SU-DHL-6 (cell line): ENCODE results near the gene DLL1.

ENCODE experiments used
- H2AFZ ChIP-seq: fragments of 200-600 bp; sonication (generic); 2 replicates; pipeline ENCODE4 v1.6.1; 2014; ENCODE audit warnings: low read depth, mild to moderate bottlenecking, moderate library complexity, mixed read lengths, antibody characterized with exemption, low read length; ENCODE audit not compliant: severe bottlenecking
- H3F3A ChIP-seq: fragments of 200-600 bp; shearing (Covaris generic); 2 replicates; pipeline ENCODE4 v1.6.0; 2016; ENCODE audit warnings: antibody characterized with exemption, mild to moderate bottlenecking; ENCODE audit not compliant: insufficient read depth
- H3K27ac ChIP-seq: fragments of 200-600 bp; sonication (generic); 2 replicates; pipeline ENCODE4 v1.5.1; 2016; ENCODE audit warnings: low read depth, mild to moderate bottlenecking, low read length, moderate library complexity, mixed read lengths
- H3K27me3 ChIP-seq: fragments of 200-600 bp; sonication (generic), shearing (Covaris generic); 2 replicates; pipeline ENCODE4 v1.6.0; 2014; ENCODE audit warnings: mild to moderate bottlenecking, low read length
- H3K36me3 ChIP-seq: fragments of 200-600 bp; sonication (generic); 2 replicates; pipeline ENCODE4 v1.6.1; 2014; ENCODE audit warnings: mild to moderate bottlenecking, low read length, mixed read lengths
- H3K4me2 ChIP-seq: fragments of 300-600, 200-600 bp; shearing (Covaris generic), sonication (generic); 2 replicates; pipeline ENCODE4 v1.6.0; 2014; ENCODE audit warnings: low read length, low read depth, mild to moderate bottlenecking; ENCODE audit not compliant: poor library complexity, severe bottlenecking
- H3K4me3 ChIP-seq: fragments of 200-600 bp; sonication (generic); 2 replicates; pipeline ENCODE4 v1.5.1; 2014; ENCODE audit warnings: antibody characterized with exemption, low read length, mild to moderate bottlenecking, mixed read lengths; ENCODE audit not compliant: insufficient read depth, poor library complexity, severe bottlenecking
- H3K79me2 ChIP-seq: fragments of 200-600 bp; sonication (generic); 2 replicates; pipeline ENCODE4 v1.6.1; 2014; ENCODE audit warnings: mild to moderate bottlenecking, low read length, moderate library complexity; ENCODE audit not compliant: insufficient read depth
- H3K9ac ChIP-seq: fragments of 200-600 bp; sonication (generic); 2 replicates; pipeline ENCODE4 v1.7.0; 2014; ENCODE audit warnings: mild to moderate bottlenecking, low read length
- H3K9me2 ChIP-seq: fragments of 200-600 bp; sonication (generic); replicated peaks from 2 replicates; pipeline ENCODE4 v1.6.1; 2014; ENCODE audit warnings: low read length; ENCODE audit not compliant: insufficient read depth
- H3K9me3 ChIP-seq: fragments of 200-600 bp; sonication (generic); 2 replicates; pipeline ENCODE4 v1.6.1; 2014; ENCODE audit warnings: low read length, mixed read lengths; ENCODE audit not compliant: insufficient read depth
- H4K20me1 ChIP-seq: fragments of 200-600 bp; sonication (generic); 2 replicates; pipeline ENCODE4 v1.6.1; 2014; ENCODE audit warnings: low read depth, mild to moderate bottlenecking, antibody characterized with exemption, low read length, moderate library complexity, mixed read lengths
- EZH2phosphoT487 ChIP-seq: fragments of 200-600 bp; sonication (generic), shearing (Covaris generic); conservative IDR thresholded peaks from 2 replicates; pipeline ENCODE4 v1.6.1; 2018; ENCODE audit warnings: mild to moderate bottlenecking, antibody characterized with exemption, low read length, moderate library complexity, mixed read lengths
- TF ChIP-seq, protein P1 (sequence below): fragments of 200-600 bp; sonication (generic); IDR thresholded peaks from one replicate; pipeline ENCODE4 v1.5.1; 2017; ENCODE audit warnings: antibody characterized with exemption, mild to moderate bottlenecking, low read length, moderate library complexity; ENCODE audit not compliant: insufficient read depth, poor library complexity, severe bottlenecking

Gene DLL1

DNA sequence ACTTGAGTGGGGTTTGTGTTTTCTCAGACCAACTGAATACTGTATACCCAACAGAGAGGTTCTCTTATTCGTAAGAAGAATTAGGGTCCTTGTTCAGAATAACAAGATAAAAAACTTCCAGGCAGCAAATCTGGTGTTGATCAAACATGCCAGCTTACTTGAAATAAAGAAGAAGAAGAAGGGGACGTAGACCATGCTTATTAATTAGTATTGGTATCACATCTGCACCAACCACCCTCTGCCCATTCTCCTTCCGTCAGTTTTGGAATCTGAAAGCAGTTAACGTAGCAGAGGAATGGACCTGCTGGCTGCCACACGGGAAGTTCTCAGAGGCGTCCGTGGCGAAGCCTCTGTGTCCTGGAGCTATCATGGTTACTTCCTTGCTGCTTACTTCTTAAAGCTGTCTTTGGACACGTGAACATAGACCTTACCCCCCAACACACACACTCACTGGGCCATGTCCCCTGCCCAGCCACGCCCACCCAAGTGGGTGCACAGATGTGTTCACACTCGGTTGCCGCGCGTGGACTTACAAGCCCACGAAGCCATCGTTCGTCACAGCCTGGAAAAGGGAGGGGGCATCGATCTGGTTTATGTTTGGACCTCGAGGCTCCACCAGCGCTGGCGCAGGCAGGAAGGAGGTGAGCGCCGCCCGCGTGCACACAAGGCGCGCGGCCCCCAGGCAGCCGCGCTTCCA is 4.1 kb upstream of the DLL1 start:
- Histone ChIP-seq H3K4me2 (no peak overlapping the region), H3K79me2 (no peaks in the 10 kb centered on the region), H3K27ac (no peak overlapping the region), H4K20me1 (no peaks in the 10 kb centered on the region), H3K9me2 (no peaks in the 10 kb centered on the region), H3K9ac (no peak overlapping the region), H3F3A (no peaks in the 10 kb centered on the region), H3K27me3 (no peaks in the 10 kb centered on the region), H3K9me3 (no peaks in the 10 kb centered on the region), H3K4me3 (no peak overlapping the region), H3K36me3 (no peaks in the 10 kb centered on the region), H2AFZ (no peak overlapping the region)
- TF ChIP-seq EZH2phosphoT487: no peak
- TF ChIP-seq, protein P1, sequence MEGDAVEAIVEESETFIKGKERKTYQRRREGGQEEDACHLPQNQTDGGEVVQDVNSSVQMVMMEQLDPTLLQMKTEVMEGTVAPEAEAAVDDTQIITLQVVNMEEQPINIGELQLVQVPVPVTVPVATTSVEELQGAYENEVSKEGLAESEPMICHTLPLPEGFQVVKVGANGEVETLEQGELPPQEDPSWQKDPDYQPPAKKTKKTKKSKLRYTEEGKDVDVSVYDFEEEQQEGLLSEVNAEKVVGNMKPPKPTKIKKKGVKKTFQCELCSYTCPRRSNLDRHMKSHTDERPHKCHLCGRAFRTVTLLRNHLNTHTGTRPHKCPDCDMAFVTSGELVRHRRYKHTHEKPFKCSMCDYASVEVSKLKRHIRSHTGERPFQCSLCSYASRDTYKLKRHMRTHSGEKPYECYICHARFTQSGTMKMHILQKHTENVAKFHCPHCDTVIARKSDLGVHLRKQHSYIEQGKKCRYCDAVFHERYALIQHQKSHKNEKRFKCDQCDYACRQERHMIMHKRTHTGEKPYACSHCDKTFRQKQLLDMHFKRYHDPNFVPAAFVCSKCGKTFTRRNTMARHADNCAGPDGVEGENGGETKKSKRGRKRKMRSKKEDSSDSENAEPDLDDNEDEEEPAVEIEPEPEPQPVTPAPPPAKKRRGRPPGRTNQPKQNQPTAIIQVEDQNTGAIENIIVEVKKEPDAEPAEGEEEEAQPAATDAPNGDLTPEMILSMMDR: no peak

DNA sequence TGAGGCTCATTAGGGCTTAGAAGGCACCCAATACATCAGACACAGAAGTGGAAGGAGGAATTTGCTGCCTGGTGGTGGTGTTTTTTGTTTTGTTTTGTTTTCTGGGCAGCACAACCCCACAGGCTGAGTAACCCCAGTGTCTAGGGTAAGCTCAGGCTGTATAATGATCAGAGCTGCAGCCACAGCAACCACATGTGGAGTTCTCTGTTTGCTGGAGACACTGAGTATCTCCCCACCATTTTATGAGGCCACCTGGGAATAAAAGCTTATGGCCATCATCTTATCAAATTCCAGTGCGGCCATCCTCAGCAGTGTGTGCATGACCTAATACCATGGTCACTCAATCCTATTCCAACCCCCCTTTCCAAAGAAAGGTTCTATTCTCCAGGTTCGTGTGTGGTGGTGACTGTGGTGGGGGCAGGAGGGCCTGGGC is 3.4 kb upstream of the DLL1 start:
- Histone ChIP-seq H3K4me2 (no peak overlapping the region), H3K27me3 (no peaks in the 10 kb centered on the region), H3K4me3 (no peak overlapping the region), H3F3A (no peaks in the 10 kb centered on the region), H3K79me2 (no peaks in the 10 kb centered on the region), H3K9me2 (no peaks in the 10 kb centered on the region), H3K36me3 (no peaks in the 10 kb centered on the region), H3K9ac (no peak overlapping the region), H3K9me3 (no peaks in the 10 kb centered on the region), H3K27ac (no peak overlapping the region), H2AFZ (no peak overlapping the region), H4K20me1 (no peaks in the 10 kb centered on the region)
- TF ChIP-seq, protein P1: no peak
- no peak for TF ChIP-seq EZH2phosphoT487

GRCh38 chr6:170293341-170294231 is 2.7 kb upstream of the DLL1 start:
- no peak overlapping the region for H2AFZ ChIP-seq
- H3K9ac ChIP-seq: no peak overlapping the region
- H3F3A ChIP-seq: no peaks in the 10 kb centered on the region
- no peaks in the 10 kb centered on the region for H3K27me3 ChIP-seq
- H3K79me2 ChIP-seq: no peaks in the 10 kb centered on the region
- no peak overlapping the region for H3K4me3 ChIP-seq
- H3K36me3 ChIP-seq: no peaks in the 10 kb centered on the region
- H3K9me2 ChIP-seq: no peaks in the 10 kb centered on the region
- H3K4me2 ChIP-seq: no peak overlapping the region
- H3K9me3 ChIP-seq: no peaks in the 10 kb centered on the region
- H3K27ac ChIP-seq: no peak overlapping the region
- no peaks in the 10 kb centered on the region for H4K20me1 ChIP-seq
- TF ChIP-seq, protein P1: no peak
- TF ChIP-seq EZH2phosphoT487: no peak
